K562 (cell line): ENCODE data around the gene PPTC7. TPM values are rescaled to one million over a fixed set of nuclear protein-coding genes. Genes with fewer than 3 reads are reported as not detected.

ENCODE experiments used
- ATAC-seq: fragments of 200-7000 bp; cut with Tn5 transposase; 3 replicates; pipeline ENCODE4 v1.9.1; 2020; ENCODE audit warnings: moderate library complexity
- BruUV-seq: library from RNA; stranded (reverse); fragments of 400-500 nt; replicated peaks from 2 replicates; lab custom pipeline; 2021; lab: Mats Ljungman, UMichigan
- CTCF ChIA-PET: fragments of 300-600 bp; formaldehyde crosslinking; extraction: SDS; loops from one replicate; lab custom pipeline; 2021; ENCODE audit warnings: low intra/inter-chr PET ratio; lab: Yijun Ruan, JAX
- POLR2A ChIA-PET: fragments of 300-600, 350-650 bp; sonication (Branson Sonifier 250); formaldehyde crosslinking; extraction: SDS; loops from one replicate; lab custom pipeline; 2021; ENCODE audit warnings: antibody characterized with exemption, inconsistent platforms; lab: Yijun Ruan, JAX
- DNase-seq, 4 experiments: peaks; one replicate each; pipeline versions ENCODE4 v3.0.0 to v3.0.0-alpha.2; 2011 to 2018; ENCODE audit warnings: low spot score in 3 of 4, mixed read lengths in 3 of 4; ENCODE audit errors: extremely low read depth in 1 of 4
- FAIRE-seq: peaks from 2 replicates; lab custom pipeline; 2011; peaks lifted over from hg19 to GRCh38; lab: Jason Lieb, UNC
- H2AFZ ChIP-seq: 2 replicates; pipeline ENCODE4 v1.6.0; 2011; ENCODE audit warnings: low read depth, low read length, control low read depth, inconsistent platforms
- H3K27ac ChIP-seq: fragments of 200-600 bp; 3 replicates; pipeline ENCODE4 v1.8.0; 2011; ENCODE audit warnings: low read depth, mild to moderate bottlenecking, control low read depth, inconsistent platforms, low read length, moderate library complexity, mixed read lengths; ENCODE audit errors: extremely low read depth
- H3K27me3 ChIP-seq, 2 experiments: fragments of 300-600 bp in 1 of 2; 2 replicates in 1 of 2; 3 replicates in 1 of 2; pipeline versions ENCODE4 v1.6.0 to v1.8.0; 2011; ENCODE audit warnings: inconsistent platforms in 2 of 2, low read length in 2 of 2, mild to moderate bottlenecking in 1 of 2, mixed read lengths in 1 of 2, moderate library complexity in 1 of 2; ENCODE audit not compliant: control insufficient read depth in 2 of 2, insufficient read depth in 2 of 2
- H3K36me3 ChIP-seq: fragments of 300-600 bp; 3 replicates; pipeline ENCODE4 v1.8.0; 2011; ENCODE audit warnings: mild to moderate bottlenecking, low read length, inconsistent platforms; ENCODE audit not compliant: control insufficient read depth, insufficient read depth
- H3K4me1 ChIP-seq, 2 experiments: fragments of 200-600 bp in 1 of 2; replicated peaks in 1 of 2; 2 replicates in 1 of 2; 3 replicates in 1 of 2; pipeline versions ENCODE4 v1.5.1 to v1.8.0; 2011; ENCODE audit warnings: inconsistent platforms in 2 of 2, low read length in 2 of 2, mild to moderate bottlenecking in 1 of 2, mixed read lengths in 1 of 2, moderate library complexity in 1 of 2; ENCODE audit not compliant: control insufficient read depth in 2 of 2, insufficient read depth in 2 of 2
- H3K4me2 ChIP-seq: 2 replicates; pipeline ENCODE4 v1.6.1; 2011; ENCODE audit warnings: low read length, control low read depth, inconsistent platforms, mixed read lengths; ENCODE audit not compliant: insufficient read depth
- H3K4me3 ChIP-seq: fragments of 200-600 bp; sonication (generic), shearing (Covaris generic); 2 replicates; pipeline ENCODE4 v1.5.1; 2016; ENCODE audit warnings: control low read depth, inconsistent platforms
- H3K79me2 ChIP-seq: fragments of 200-600 bp; 3 replicates; pipeline ENCODE4 v1.8.0; 2011; ENCODE audit warnings: low read length, inconsistent platforms; ENCODE audit not compliant: control insufficient read depth, insufficient read depth
- H3K9ac ChIP-seq, 2 experiments: 2 replicates each; pipeline versions ENCODE4 v1.6.0 to v1.6.1; 2011; ENCODE audit warnings: low read depth in 2 of 2, low read length in 2 of 2, control low read depth in 1 of 2, inconsistent platforms in 1 of 2, mild to moderate bottlenecking in 1 of 2, mixed read lengths in 1 of 2; ENCODE audit not compliant: insufficient read depth in 1 of 2
- H3K9me1 ChIP-seq: one replicate; pipeline ENCODE4 v1.6.0; 2011; ENCODE audit warnings: inconsistent platforms, mild to moderate bottlenecking, low read length, moderate library complexity; ENCODE audit not compliant: control insufficient read depth, insufficient read depth
- H3K9me3 ChIP-seq: replicated peaks from 2 replicates; pipeline ENCODE4 v1.5.1; 2011; ENCODE audit warnings: low read depth, low read length, inconsistent platforms; ENCODE audit not compliant: control insufficient read depth, insufficient read depth
- H4K20me1 ChIP-seq: replicated peaks from 2 replicates; pipeline ENCODE4 v1.6.1; 2011; ENCODE audit warnings: low read length, inconsistent platforms, mixed read lengths; ENCODE audit not compliant: control insufficient read depth, insufficient read depth
- WGBS: fragments of 100-300 bp; shearing (Covaris generic); methylation state at CpG from one replicate; pipeline ENCODE4 v1.1.6; 2016; ENCODE audit warnings: low coverage, mixed read lengths; ENCODE audit not compliant: insufficient coverage; ENCODE audit errors: missing lambda C conversion rate; 5-methylcytosine and 5-hydroxymethylcytosine counted together
- in situ Hi-C: fragments of 300-500 bp; cut with MboI; formaldehyde crosslinking; loops from 4 replicates; pipeline ENCODE4 v1.15.0; 2018; ENCODE audit warnings: inconsistent platforms, mixed read lengths
- intact Hi-C: fragments of 100-400 bp; cut with micrococcal nuclease; formaldehyde crosslinking; loops from 2 replicates; pipeline ENCODE4 v1.14.2; 2022
- polyA plus RNA-seq, 8 experiments: library from polyadenylated mRNA; depleted of rRNA in 4 of 8; stranded (reverse) in 5 of 8; unstranded in 3 of 8; fragments of >200 nt; fragmentation: Nextera tagmentation in 2 of 8; fragmentation: Illumina TruSeq in 1 of 8; extraction: Ambion mirVana in 2 of 8; extraction: Trizol in 1 of 8; gene quantifications; 2 replicates each; pipeline versions ENCODE4 v1.2.1 to v1.2.3, GENCODE V29; 2011 to 2014; ENCODE audit warnings: inconsistent platforms in 1 of 8, missing spikeins in 1 of 8
- total RNA-seq, 7 experiments: library from RNA; depleted of rRNA in 6 of 7; stranded (reverse); fragments of >200 nt in 6 of 7; fragmentation: Illumina TruSeq in 2 of 7; extraction: Trizol in 2 of 7; gene quantifications; 2 replicates each; pipeline versions ENCODE4 v1.2.1 to v1.2.3, GENCODE V29; 2011 to 2021; ENCODE audit warnings: low replicate concordance in 1 of 7
- TF ChIP-seq, protein P1 (sequence below), 3 experiments: fragments of 200-800 bp in 1 of 3; sonication (Bioruptor generic) in 1 of 3; sonication (generic) in 1 of 3; formaldehyde crosslinking in 1 of 3; IDR thresholded peaks; 2 replicates each; pipeline versions ENCODE4 v1.6.1 to v1.8.0; 2016 to 2022; ENCODE audit warnings: mild to moderate bottlenecking in 2 of 3, missing compliant biosample characterization in 2 of 3, missing genetic modification characterization in 2 of 3, missing genetic modification reagents in 1 of 3
- TF ChIP-seq, protein P2 (sequence below): fragments of 150-350 bp; IDR thresholded peaks from 2 replicates; pipeline ENCODE4 v1.6.1; 2014; ENCODE audit warnings: low read depth, mild to moderate bottlenecking, low read length, borderline replicate concordance

The PPTC7 gene
- total and polyA plus RNA-seq, 9 of the 15 experiments (the other 6 are each of a cell fraction or from before 2014, with no cell fraction given): 2.6 to 23.1 (median 11.9) TPM

DNA sequence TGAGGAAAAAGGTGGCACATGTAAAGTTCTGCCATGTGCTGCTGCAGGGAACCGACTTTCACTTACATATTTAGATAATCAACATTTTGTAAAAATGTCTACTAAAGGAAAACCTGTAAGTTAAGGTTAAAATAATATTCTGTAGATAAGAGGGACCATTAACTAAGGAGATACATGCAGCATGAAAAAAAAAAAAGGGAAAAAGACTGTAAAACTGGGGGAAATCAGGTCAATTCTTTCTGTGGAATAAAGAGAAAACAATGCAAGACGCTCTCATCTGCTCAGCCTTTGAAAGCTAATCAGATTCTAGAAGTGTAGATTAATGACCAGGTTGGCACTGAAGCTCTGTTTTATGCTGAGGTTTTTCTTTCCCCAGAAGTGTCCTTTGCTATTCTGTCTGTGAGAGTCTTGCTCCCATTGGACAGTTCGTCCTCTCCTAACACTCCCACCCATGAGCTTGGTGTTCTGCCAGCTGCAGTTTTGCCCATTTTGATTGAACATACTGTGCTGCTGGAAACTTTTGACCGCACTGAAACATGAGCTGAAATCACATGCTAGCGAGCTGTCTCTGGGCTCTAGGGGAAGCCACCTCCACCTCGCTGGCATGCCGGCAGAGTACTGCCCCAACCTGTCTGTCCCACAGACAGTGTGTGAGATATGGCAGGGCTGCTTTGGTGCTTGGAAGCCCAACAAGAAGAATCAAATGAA lies 39.7 kb downstream of the PPTC7 start:
- Histone ChIP-seq H3K79me2 (peaks cover 19% of the 10 kb centered on the region), H3K4me2 (no peak overlapping the region), H3K36me3 (peaks cover 68% of the 10 kb centered on the region), H4K20me1 (no peaks in the 10 kb centered on the region), H3K9ac (peak overlapping the region in 1 of 2 experiments; percentile 73; a peak in 1 of 4 replicates), H2AFZ (no peak overlapping the region), H3K27ac (no peak overlapping the region), H3K27me3 (no peaks in the 10 kb centered on the region), H3K9me3 (no peaks in the 10 kb centered on the region)
- no TSS peak for BruUV-seq
- DNase-seq: no peak
- intact Hi-C loops: no loop called here
- WGBS: 84% methylated on average over 7 of the region's 7 CpGs
- TF ChIP-seq, protein P1, sequence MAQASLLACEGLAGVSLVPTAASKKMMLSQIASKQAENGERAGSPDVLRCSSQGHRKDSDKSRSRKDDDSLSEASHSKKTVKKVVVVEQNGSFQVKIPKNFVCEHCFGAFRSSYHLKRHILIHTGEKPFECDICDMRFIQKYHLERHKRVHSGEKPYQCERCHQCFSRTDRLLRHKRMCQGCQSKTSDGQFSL (CRISPR knock-in tag; IDR thresholded peaks at IDR 0.05): no peak
- TF ChIP-seq, protein P1 (tag; IDR thresholded peaks at IDR 0.05): no peak
- TF ChIP-seq, protein P2, sequence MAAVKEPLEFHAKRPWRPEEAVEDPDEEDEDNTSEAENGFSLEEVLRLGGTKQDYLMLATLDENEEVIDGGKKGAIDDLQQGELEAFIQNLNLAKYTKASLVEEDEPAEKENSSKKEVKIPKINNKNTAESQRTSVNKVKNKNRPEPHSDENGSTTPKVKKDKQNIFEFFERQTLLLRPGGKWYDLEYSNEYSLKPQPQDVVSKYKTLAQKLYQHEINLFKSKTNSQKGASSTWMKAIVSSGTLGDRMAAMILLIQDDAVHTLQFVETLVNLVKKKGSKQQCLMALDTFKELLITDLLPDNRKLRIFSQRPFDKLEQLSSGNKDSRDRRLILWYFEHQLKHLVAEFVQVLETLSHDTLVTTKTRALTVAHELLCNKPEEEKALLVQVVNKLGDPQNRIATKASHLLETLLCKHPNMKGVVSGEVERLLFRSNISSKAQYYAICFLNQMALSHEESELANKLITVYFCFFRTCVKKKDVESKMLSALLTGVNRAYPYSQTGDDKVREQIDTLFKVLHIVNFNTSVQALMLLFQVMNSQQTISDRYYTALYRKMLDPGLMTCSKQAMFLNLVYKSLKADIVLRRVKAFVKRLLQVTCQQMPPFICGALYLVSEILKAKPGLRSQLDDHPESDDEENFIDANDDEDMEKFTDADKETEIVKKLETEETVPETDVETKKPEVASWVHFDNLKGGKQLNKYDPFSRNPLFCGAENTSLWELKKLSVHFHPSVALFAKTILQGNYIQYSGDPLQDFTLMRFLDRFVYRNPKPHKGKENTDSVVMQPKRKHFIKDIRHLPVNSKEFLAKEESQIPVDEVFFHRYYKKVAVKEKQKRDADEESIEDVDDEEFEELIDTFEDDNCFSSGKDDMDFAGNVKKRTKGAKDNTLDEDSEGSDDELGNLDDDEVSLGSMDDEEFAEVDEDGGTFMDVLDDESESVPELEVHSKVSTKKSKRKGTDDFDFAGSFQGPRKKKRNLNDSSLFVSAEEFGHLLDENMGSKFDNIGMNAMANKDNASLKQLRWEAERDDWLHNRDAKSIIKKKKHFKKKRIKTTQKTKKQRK: no peak
- TF ChIP-seq, all 486 proteins: peak for 0
- Histone ChIP-seq H3K4me3 (no peak overlapping the region), H3K9me1 (no peaks in the 10 kb centered on the region), H3K4me1 (peaks cover 2 to 4% of the 10 kb centered on the region in 2 experiments; a peak in 2 of 5 replicates)
- POLR2A ChIA-PET: interaction anchor here (0.6 to 1.1 kb wide), 4 partner anchors 10 to 342 kb away, joined by 3 to 4 read pairs (median 4); no protein-coding TSS in a partner anchor
- in situ Hi-C loops: no loop called here
- ATAC-seq (0 out of 3 replicates have a peak, but pooled peaks have one; percentile 29), FAIRE-seq (no peak)
- CTCF ChIA-PET: no interaction called here
